GM12874 (cell line): ENCODE data around the gene ADAMTSL4.

ENCODE experiments used
- TF ChIP-seq, protein P1 (sequence below): IDR thresholded peaks from 2 replicates; pipeline ENCODE4 v1.5.1; 2011; ENCODE audit warnings: low read depth, mild to moderate bottlenecking, control low read depth, low read length, moderate library complexity; ENCODE audit not compliant: insufficient read depth

Gene ADAMTSL4

GRCh38 chr1:150561974-150562445, 12.8 kb downstream of the ADAMTSL4 start:
- TF ChIP-seq, protein P1, sequence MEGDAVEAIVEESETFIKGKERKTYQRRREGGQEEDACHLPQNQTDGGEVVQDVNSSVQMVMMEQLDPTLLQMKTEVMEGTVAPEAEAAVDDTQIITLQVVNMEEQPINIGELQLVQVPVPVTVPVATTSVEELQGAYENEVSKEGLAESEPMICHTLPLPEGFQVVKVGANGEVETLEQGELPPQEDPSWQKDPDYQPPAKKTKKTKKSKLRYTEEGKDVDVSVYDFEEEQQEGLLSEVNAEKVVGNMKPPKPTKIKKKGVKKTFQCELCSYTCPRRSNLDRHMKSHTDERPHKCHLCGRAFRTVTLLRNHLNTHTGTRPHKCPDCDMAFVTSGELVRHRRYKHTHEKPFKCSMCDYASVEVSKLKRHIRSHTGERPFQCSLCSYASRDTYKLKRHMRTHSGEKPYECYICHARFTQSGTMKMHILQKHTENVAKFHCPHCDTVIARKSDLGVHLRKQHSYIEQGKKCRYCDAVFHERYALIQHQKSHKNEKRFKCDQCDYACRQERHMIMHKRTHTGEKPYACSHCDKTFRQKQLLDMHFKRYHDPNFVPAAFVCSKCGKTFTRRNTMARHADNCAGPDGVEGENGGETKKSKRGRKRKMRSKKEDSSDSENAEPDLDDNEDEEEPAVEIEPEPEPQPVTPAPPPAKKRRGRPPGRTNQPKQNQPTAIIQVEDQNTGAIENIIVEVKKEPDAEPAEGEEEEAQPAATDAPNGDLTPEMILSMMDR, result no peak

- TF ChIP-seq, protein P1, result no peak
Observed at GRCh38 chr1:150562446-150563339, 13.5 kb downstream of the ADAMTSL4 start.

GRCh38 chr1:150563340-150564038, 14.3 kb downstream of the ADAMTSL4 start:
- TF ChIP-seq, protein P1, result no peak

DNA sequence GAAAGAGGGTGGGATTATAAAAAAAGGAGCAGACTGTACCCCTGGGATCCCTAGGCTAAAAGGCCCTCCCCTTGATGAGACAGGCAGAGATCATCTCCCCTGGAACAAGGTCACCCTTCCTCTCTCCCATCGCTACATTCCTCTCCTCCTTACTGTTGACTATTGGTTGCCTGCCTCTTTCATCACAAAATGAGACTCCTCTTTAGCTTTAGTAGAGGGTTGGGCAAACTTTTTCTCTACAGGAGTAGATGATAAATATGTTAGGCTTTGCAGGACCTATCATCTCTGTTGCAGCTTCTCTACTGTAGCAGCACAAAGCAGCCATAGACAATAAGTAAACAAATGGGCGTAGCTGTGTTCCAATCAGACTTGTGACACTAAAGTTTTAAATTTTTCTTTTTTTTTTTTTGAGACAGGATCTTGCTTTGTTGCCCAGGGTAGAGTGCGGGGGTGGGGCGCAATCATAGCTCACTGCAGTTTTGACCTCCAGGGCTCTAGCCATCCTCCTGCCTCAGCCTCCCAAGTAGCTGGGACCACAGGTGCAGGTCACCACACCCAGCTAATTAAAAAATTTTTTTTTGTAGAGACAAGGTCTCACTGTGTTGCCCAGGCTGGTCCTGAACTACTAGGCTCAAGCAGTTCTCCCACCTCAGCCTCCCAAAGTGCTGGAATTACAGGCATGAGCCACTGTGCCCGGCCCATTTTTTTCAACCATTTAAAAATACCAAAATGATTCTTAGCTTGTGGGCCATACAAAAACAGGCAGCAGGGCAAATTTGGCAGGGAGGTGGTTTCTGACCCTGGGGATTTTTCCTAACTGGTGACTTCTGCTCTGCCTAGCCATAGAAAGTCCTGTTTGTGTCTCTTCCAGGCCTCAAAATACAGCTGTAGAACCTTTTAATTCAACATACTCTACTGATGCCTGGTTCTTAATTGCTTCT, 15.1 kb downstream of the ADAMTSL4 start:
- TF ChIP-seq, protein P1, result no peak

- TF ChIP-seq, protein P1, result no peak
Observed at GRCh38 chr1:150566589-150567340, 17.6 kb downstream of the ADAMTSL4 start.

GRCh38 chr1:150567341-150567716, 18.1 kb downstream of the ADAMTSL4 start:
- TF ChIP-seq, protein P1, result no peak
